ENCODE data around the gene ZNF580. TPM values are rescaled to one million over a fixed set of nuclear protein-coding genes. Genes with fewer than 3 reads are reported as not detected.

The ZNF580 gene
- total and polyA plus RNA-seq, 2 of the 13 experiments (the other 11 are each of a cell fraction or from before 2014, with no cell fraction given) = 4.4 to 6.0 TPM

- TF ChIP-seq RXRA (CRISPR knock-in tag; IDR thresholded peaks at IDR 0.05) (no peak; the same call in 1 of the 2 replicates), HNF4G (IDR thresholded peaks at IDR 0.05; ENCODE audit: borderline replicate concordance, low read depth, low read length) (peak; percentile 85), HNF4G (CRISPR knock-in tag; IDR thresholded peaks at IDR 0.05; ENCODE audit: borderline replicate concordance, low read depth) (peak; percentile 63; the same call in 1 of the 2 replicates), ZMAT3 (CRISPR knock-in tag; conservative IDR thresholded peaks at IDR 0.05) (no peak; the same call in 1 of the 2 replicates), AKNA (CRISPR knock-in tag; IDR thresholded peaks at IDR 0.05; ENCODE audit: borderline replicate concordance) (no peak), NFIC (IDR thresholded peaks at IDR 0.05; ENCODE audit: low read length) (no peak; the same call in 1 of the 2 replicates), ZNF33B (CRISPR knock-in tag; IDR thresholded peaks at IDR 0.05) (no peak), PHF20 (CRISPR knock-in tag; IDR thresholded peaks at IDR 0.05) (peak; percentile 44; the same call in 1 of the 2 replicates), SPEN (CRISPR knock-in tag; IDR thresholded peaks at IDR 0.05; ENCODE audit: low read depth) (no peak), ZFP36L1 (CRISPR knock-in tag; IDR thresholded peaks at IDR 0.05) (no peak), ZNF660 (CRISPR knock-in tag; IDR thresholded peaks at IDR 0.05; ENCODE audit: borderline replicate concordance, low read depth) (no peak), ZNF513 (CRISPR knock-in tag; conservative IDR thresholded peaks at IDR 0.05) (no peak), CTCF (CRISPR knock-in tag; IDR thresholded peaks at IDR 0.05) (no peak), RAD21 (CRISPR knock-in tag; IDR thresholded peaks at IDR 0.05) (no peak), ZNF678 (CRISPR knock-in tag; IDR thresholded peaks at IDR 0.05) (no peak), ZNF562 (CRISPR knock-in tag; IDR thresholded peaks at IDR 0.05; ENCODE audit: borderline replicate concordance) (no peak), HNRNPH1 (optimal IDR thresholded peaks at IDR 0.05; ENCODE audit: low read depth, low read length) (no peak), HNRNPL (IDR thresholded peaks at IDR 0.05; ENCODE audit: low read depth, low read length) (no peak), ZSCAN5A (CRISPR knock-in tag; IDR thresholded peaks at IDR 0.05; ENCODE audit: borderline replicate concordance) (no peak), ZNF329 (CRISPR knock-in tag; IDR thresholded peaks at IDR 0.05; ENCODE audit: low read depth) (no peak)
Measured at GRCh38 chr19:55683449-55684261, 42.9 kb downstream of the ZNF580 start (continued).
